Spleen (tissue), 7 donors: Measurements from ENCODE around the gene LENEP.

Experiments used
- CTCF ChIP-seq, 11 experiments: fragments of 200-600 bp in 7 of 11; fragments of 450-650 bp in 4 of 11; sonication (generic) in 4 of 11; IDR thresholded peaks in 8 of 11; conservative IDR thresholded peaks in 3 of 11; 1 replicate in 7 of 11; 2 replicates in 4 of 11; pipeline versions ENCODE4 v1.4.0 to v1.8.0; 2016 to 2021; ENCODE audit warnings: antibody characterized with exemption in 11 of 11, inconsistent platforms in 4 of 11, mild to moderate bottlenecking in 1 of 11
- POLR2A ChIP-seq, 3 donors: fragments of 450-650 bp; IDR thresholded peaks; one replicate each; pipeline ENCODE4 v1.5.1; 2017; ENCODE audit warnings: antibody characterized with exemption in 3 of 3, mild to moderate bottlenecking in 1 of 3
- POLR2AphosphoS5 ChIP-seq, 3 donors: sonication (generic); formaldehyde crosslinking; IDR thresholded peaks; one replicate each; pipeline ENCODE4 v1.5.1; 2017; ENCODE audit warnings: antibody characterized with exemption in 3 of 3
- donor health status: DM: no; HTN: no; CAD: no; lungs with moderate emphysema.
- donor health status: DM: no; HTN: no; CAD: no.
- donor health status: DM: no; HTN: no; CAD: no.

DNA sequence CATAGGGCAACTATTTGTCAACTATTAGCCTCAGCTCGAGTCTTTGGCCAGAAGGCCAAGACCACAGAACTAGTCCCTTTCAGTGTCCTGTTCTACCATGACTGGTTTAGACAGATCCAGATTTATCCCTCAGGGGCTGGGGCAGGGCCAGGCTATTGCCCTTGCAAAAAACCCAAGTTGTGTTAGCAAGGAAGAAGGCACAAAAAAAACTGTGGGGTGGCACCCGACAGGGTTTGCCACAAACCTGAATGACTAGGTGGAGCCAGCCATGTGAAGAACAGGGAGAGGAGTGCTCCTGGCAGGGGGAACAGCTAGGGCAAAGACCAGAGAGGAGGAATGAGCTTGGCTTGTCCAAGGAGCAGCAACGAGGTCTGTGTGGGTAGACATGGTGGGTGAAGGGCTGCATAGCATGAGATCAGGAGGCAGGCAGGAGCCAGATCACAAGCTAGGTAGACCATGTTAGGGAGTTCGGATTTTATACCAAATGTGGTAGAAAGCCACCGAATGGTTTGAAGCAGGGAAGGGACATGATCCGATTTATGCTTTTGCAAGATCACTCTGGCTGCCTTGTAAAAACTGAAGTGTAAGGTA lies 44.6 kb downstream of the LENEP start:
- TF ChIP-seq CTCF (IDR thresholded peaks at IDR 0.05 in 8 of 11, conservative IDR thresholded peaks at IDR 0.05 in 3 of 11), result no peak
- TF ChIP-seq POLR2A (IDR thresholded peaks at IDR 0.05), result no peak
- TF ChIP-seq POLR2AphosphoS5 (IDR thresholded peaks at IDR 0.05), result no peak
